Liver (tissue), 3 donors: ENCODE measurements around the gene IL4.

ENCODE experiments used
- CTCF ChIP-seq: fragments of 150-350 bp; IDR thresholded peaks from 2 replicates; pipeline ENCODE4 v1.5.1; 2017; ENCODE audit warnings: improper control_type of control experiment, low read depth, low read length; ENCODE audit not compliant: missing input control
- HNF4A ChIP-seq, 2 donors: conservative IDR thresholded peaks; 2 replicates each; pipeline ENCODE4 v1.6.1; 2016; ENCODE audit warnings: antibody characterized with exemption in 2 of 2, mild to moderate bottlenecking in 2 of 2
- MAX ChIP-seq: IDR thresholded peaks from 2 replicates; pipeline ENCODE4 v1.6.1; 2016; ENCODE audit warnings: antibody characterized with exemption
- RAD21 ChIP-seq, 2 donors: IDR thresholded peaks; 2 replicates each; pipeline ENCODE4 v1.6.1; 2016; ENCODE audit warnings: antibody characterized with exemption in 2 of 2, mild to moderate bottlenecking in 2 of 2
- RXRA ChIP-seq, 2 donors: IDR thresholded peaks; 2 replicates each; pipeline ENCODE4 v1.6.1; 2017 to 2018; ENCODE audit warnings: antibody characterized with exemption in 2 of 2, mild to moderate bottlenecking in 1 of 2
- SP1 ChIP-seq: IDR thresholded peaks from 2 replicates; pipeline ENCODE4 v1.6.1; 2018; ENCODE audit warnings: antibody characterized with exemption, mild to moderate bottlenecking
- TAF1 ChIP-seq: conservative IDR thresholded peaks from 2 replicates; pipeline ENCODE4 v1.6.1; 2016; ENCODE audit warnings: antibody characterized with exemption, mild to moderate bottlenecking
- YY1 ChIP-seq: IDR thresholded peaks from 2 replicates; pipeline ENCODE4 v1.6.1; 2016; ENCODE audit warnings: antibody characterized with exemption, mild to moderate bottlenecking
- TF ChIP-seq, protein P1 (sequence below): IDR thresholded peaks from 2 replicates; pipeline ENCODE4 v1.6.1; 2016; ENCODE audit warnings: antibody characterized with exemption, mild to moderate bottlenecking
- TF ChIP-seq, protein P2 (sequence below): IDR thresholded peaks from 2 replicates; pipeline ENCODE4 v1.6.1; 2016; ENCODE audit warnings: antibody characterized with exemption
- donor health status: healthy.
- donor health status: healthy.

GRCh38 chr5:132657676-132658380, 16.0 kb upstream of the IL4 start, which contains the start of gene IL13:
- TF ChIP-seq, protein P1, sequence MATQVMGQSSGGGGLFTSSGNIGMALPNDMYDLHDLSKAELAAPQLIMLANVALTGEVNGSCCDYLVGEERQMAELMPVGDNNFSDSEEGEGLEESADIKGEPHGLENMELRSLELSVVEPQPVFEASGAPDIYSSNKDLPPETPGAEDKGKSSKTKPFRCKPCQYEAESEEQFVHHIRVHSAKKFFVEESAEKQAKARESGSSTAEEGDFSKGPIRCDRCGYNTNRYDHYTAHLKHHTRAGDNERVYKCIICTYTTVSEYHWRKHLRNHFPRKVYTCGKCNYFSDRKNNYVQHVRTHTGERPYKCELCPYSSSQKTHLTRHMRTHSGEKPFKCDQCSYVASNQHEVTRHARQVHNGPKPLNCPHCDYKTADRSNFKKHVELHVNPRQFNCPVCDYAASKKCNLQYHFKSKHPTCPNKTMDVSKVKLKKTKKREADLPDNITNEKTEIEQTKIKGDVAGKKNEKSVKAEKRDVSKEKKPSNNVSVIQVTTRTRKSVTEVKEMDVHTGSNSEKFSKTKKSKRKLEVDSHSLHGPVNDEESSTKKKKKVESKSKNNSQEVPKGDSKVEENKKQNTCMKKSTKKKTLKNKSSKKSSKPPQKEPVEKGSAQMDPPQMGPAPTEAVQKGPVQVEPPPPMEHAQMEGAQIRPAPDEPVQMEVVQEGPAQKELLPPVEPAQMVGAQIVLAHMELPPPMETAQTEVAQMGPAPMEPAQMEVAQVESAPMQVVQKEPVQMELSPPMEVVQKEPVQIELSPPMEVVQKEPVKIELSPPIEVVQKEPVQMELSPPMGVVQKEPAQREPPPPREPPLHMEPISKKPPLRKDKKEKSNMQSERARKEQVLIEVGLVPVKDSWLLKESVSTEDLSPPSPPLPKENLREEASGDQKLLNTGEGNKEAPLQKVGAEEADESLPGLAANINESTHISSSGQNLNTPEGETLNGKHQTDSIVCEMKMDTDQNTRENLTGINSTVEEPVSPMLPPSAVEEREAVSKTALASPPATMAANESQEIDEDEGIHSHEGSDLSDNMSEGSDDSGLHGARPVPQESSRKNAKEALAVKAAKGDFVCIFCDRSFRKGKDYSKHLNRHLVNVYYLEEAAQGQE, result no peak
- TF ChIP-seq CTCF, result no peak
- TF ChIP-seq TAF1, result no peak
- TF ChIP-seq RXRA (IDR thresholded peaks at IDR 0.05), result no peak
- no peak for TF ChIP-seq MAX
- no peak for TF ChIP-seq SP1
- TF ChIP-seq HNF4A (conservative IDR thresholded peaks at IDR 0.05), result no peak
- TF ChIP-seq, protein P2, sequence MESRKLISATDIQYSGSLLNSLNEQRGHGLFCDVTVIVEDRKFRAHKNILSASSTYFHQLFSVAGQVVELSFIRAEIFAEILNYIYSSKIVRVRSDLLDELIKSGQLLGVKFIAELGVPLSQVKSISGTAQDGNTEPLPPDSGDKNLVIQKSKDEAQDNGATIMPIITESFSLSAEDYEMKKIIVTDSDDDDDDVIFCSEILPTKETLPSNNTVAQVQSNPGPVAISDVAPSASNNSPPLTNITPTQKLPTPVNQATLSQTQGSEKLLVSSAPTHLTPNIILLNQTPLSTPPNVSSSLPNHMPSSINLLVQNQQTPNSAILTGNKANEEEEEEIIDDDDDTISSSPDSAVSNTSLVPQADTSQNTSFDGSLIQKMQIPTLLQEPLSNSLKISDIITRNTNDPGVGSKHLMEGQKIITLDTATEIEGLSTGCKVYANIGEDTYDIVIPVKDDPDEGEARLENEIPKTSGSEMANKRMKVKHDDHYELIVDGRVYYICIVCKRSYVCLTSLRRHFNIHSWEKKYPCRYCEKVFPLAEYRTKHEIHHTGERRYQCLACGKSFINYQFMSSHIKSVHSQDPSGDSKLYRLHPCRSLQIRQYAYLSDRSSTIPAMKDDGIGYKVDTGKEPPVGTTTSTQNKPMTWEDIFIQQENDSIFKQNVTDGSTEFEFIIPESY, result no peak
- TF ChIP-seq YY1, result no peak
- no peak for TF ChIP-seq RAD21 (IDR thresholded peaks at IDR 0.05)
